ENCODE data around the gene CDKN1A. TPM values are rescaled to one million over a fixed set of nuclear protein-coding genes. Genes with fewer than 3 reads are reported as not detected.

CDKN1A gene
- total RNA-seq, 1 experiment from 2014 or later: 17.4 TPM

DNA sequence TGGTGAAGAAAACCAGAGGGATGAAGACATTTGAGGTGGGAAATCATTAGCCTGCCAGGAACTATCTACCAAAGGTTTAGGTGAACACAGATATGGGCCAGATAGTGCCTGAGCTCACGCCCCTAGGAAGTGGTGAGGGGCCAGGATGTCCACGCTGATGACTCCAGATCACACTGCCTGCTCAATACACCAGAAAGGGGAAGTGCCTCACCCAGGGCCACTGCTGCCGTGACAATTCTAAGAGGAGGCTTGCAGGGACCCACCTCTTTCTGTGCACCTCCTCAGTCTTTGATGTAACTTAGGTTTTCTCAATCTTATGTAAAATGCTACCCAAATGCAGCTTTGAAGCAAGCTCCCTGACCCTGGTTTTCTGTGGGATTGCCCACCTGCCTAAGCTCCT, 13.7 kb downstream of the CDKN1A start:
- no peak overlapping the region for H4K91ac ChIP-seq (ENCODE audit: insufficient read length, low read depth, low read length)
- no peaks in the 10 kb centered on the region for H3K27me3 ChIP-seq (ENCODE audit: insufficient read depth, low read length)
- no peak overlapping the region for H2BK120ac ChIP-seq (ENCODE audit: low read depth, low read length, poor library complexity, severe bottlenecking)
- H4K5ac ChIP-seq (ENCODE audit: insufficient read length, low read depth, low read length): no peak overlapping the region
- no peak overlapping the region for H3K18ac ChIP-seq (ENCODE audit: insufficient read length, low read depth, low read length)
- H2AK5ac ChIP-seq (ENCODE audit: insufficient read length, low read length): no peak overlapping the region
- no peaks in the 10 kb centered on the region for H3K4me1 ChIP-seq (ENCODE audit: insufficient read depth, low read length)
- no peak overlapping the region for H3K14ac ChIP-seq (ENCODE audit: insufficient read depth, low read length)
- no peak overlapping the region for H2BK15ac ChIP-seq (ENCODE audit: low read depth, low read length)
- H3K27ac Mint-ChIP-seq: no peak overlapping the region
- no peaks in the 10 kb centered on the region for H4K20me1 ChIP-seq (ENCODE audit: control insufficient read depth, insufficient read depth, insufficient read length)
- no peaks in the 10 kb centered on the region for H3K23me2 ChIP-seq (ENCODE audit: insufficient read length, low read depth, low read length, poor library complexity, severe bottlenecking)
- no peak overlapping the region for H2BK20ac ChIP-seq (ENCODE audit: low read depth, low read length, poor library complexity, severe bottlenecking)
- TF ChIP-seq, protein P1, sequence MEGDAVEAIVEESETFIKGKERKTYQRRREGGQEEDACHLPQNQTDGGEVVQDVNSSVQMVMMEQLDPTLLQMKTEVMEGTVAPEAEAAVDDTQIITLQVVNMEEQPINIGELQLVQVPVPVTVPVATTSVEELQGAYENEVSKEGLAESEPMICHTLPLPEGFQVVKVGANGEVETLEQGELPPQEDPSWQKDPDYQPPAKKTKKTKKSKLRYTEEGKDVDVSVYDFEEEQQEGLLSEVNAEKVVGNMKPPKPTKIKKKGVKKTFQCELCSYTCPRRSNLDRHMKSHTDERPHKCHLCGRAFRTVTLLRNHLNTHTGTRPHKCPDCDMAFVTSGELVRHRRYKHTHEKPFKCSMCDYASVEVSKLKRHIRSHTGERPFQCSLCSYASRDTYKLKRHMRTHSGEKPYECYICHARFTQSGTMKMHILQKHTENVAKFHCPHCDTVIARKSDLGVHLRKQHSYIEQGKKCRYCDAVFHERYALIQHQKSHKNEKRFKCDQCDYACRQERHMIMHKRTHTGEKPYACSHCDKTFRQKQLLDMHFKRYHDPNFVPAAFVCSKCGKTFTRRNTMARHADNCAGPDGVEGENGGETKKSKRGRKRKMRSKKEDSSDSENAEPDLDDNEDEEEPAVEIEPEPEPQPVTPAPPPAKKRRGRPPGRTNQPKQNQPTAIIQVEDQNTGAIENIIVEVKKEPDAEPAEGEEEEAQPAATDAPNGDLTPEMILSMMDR (conservative IDR thresholded peaks at IDR 0.05): no peak
- no peak overlapping the region for H2BK5ac ChIP-seq (ENCODE audit: insufficient read length, low read length)
- no peaks in the 10 kb centered on the region for H3K79me2 ChIP-seq (ENCODE audit: insufficient read depth, low read length)
- no peak overlapping the region for H3K9ac ChIP-seq (ENCODE audit: extremely low read depth, insufficient read length, low read length)
- no peak overlapping the region for H2AFZ ChIP-seq (ENCODE audit: low read length)
- H3K79me1 ChIP-seq (ENCODE audit: insufficient read depth, low read depth, low read length, poor library complexity, severe bottlenecking): no peaks in the 10 kb centered on the region
- no peak overlapping the region for H3K4me3 Mint-ChIP-seq
- no peak overlapping the region for H3K23ac ChIP-seq (ENCODE audit: insufficient read length, low read depth, low read length)
- H3K56ac ChIP-seq (ENCODE audit: insufficient read length, low read depth, low read length): no peak overlapping the region
- H3K4me1 Mint-ChIP-seq: peaks cover 0 to 4% of the 10 kb centered on the region in 2 experiments; a peak in 1 of 4 replicates
- no peak overlapping the region for H2BK12ac ChIP-seq (ENCODE audit: insufficient read length, low read depth, low read length)
- peaks cover 3% of the 10 kb centered on the region; the same call in 1 of the 2 replicates for H3K27me3 Mint-ChIP-seq (ENCODE audit: low read depth)
- peaks cover 0 to under 1% (median 0%) of the 10 kb centered on the region in 3 experiments; a peak in 1 of 7 replicates for H3K36me3 Mint-ChIP-seq (ENCODE audit: insufficient read depth in 1 of 3, low read depth in 3 of 3)
- no peaks in the 10 kb centered on the region for H3K9me3 Mint-ChIP-seq
- WGBS (ENCODE audit: extremely low coverage, insufficient read length, low lambda C conversion rate): no CpG with 5 or more reads among the region's 3 CpGs
- no peak for DNase-seq
- no peak overlapping the region for H3K27ac ChIP-seq (ENCODE audit: insufficient read length, low read depth, low read length)
- no peak overlapping the region for H4K8ac ChIP-seq (replicated peaks; ENCODE audit: insufficient read length, low read depth, low read length)
- no peak overlapping the region for H3K4me2 ChIP-seq (ENCODE audit: insufficient read depth, insufficient read length, low read length)
- no peaks in the 10 kb centered on the region for H3K9me3 ChIP-seq (ENCODE audit: control insufficient read depth, low read depth, low read length)
- H3K4ac ChIP-seq (ENCODE audit: low read depth, low read length): no peak overlapping the region
- H3T11ph ChIP-seq (ENCODE audit: low read length): no peak overlapping the region

All from H9 (cell line).